CD1c-positive myeloid dendritic cell (primary cell): ENCODE measurements around the gene SAC3D1.
"Not testable (repeated sequence)": the region's sequence is repeated elsewhere in the genome, so short reads cannot be mapped to it uniquely, and the experiment has no call there.

Experiments
- DNase-seq: peaks from one replicate; pipeline ENCODE4 v3.0.0-alpha.2; 2016; ENCODE audit errors: extremely low spot score

The SAC3D1 gene

DNA sequence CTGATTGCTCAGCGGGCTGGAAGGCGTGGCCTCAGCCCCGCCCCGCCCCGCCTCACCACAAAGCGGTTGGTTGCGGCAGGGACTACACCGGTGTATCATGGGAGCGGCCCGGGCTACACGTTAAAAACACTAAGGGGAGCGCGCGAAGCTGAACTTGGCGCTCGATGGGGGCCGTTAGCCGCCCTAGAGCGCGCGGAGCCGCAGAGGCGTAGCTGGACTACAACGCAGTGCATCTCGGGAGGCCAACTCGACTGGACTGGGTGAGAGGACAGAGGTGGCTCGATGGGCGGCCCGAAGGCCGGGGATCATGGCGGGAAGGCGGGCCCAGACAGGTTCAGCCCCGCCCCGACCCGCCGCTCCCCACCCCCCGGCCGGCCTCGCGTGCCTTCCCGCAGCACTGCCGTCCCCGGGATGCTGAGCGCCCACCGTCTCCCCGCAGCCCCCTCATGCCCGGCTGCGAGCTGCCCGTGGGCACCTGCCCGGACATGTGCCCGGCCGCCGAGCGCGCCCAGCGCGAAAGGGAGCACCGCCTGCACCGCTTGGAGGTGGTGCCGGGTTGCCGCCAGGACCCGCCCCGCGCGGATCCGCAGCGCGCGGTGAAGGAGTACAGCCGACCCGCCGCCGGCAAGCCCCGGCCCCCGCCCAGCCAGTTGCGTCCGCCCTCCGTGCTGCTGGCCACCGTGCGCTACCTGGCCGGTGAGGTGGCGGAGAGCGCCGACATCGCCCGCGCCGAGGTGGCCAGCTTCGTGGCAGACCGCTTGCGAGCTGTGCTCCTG lies at the start of gene SAC3D1:
Gene SAC3D1, plus strand, starts transcription at position 364 of the 776 bp plus-strand sequence. Its CDS starts 83 bp downstream, at position 447.
- peak; percentile 91 for DNase-seq

DNA sequence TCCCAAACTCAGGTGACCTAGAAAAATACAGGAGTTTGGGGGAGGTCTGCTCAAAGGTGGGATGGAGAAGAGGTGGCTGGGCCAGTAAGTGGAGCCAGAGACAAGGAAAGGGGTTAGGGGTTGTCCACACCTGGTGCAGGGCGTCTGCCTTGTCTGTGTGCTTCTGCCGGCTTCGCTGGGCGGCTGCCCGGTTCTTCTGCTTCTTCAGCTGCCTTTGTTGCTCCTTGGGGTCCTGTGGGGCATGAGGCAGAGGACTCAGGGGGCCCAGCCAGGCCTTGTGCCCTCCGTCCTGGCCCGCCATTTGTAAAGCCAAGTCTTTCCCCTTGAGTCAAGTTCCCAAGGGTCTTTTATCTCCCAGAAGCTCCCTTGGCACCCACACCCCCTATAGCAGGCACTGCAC lies 46.7 kb upstream of the SAC3D1 start:
- DNase-seq: no peak

DNA sequence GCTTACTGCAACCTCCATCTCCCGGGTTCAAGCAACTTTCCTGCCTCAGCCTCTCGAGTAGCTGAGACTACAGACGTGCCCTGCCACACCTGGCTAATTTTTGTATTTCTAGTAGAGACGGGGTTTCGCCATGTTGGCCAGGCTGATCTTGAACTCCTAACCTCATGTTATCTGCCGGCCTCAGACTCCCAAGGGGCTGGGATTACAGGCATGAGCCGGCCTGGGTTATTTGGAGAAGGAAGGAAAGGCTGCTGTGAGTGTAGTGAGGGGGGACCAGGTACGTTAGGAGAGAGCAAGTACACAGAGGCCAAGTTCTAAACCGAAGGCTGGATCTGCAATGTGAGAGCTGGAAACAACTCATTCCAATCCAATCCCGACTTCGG lies 44.7 kb upstream of the SAC3D1 start:
- DNase-seq: no peak

DNA sequence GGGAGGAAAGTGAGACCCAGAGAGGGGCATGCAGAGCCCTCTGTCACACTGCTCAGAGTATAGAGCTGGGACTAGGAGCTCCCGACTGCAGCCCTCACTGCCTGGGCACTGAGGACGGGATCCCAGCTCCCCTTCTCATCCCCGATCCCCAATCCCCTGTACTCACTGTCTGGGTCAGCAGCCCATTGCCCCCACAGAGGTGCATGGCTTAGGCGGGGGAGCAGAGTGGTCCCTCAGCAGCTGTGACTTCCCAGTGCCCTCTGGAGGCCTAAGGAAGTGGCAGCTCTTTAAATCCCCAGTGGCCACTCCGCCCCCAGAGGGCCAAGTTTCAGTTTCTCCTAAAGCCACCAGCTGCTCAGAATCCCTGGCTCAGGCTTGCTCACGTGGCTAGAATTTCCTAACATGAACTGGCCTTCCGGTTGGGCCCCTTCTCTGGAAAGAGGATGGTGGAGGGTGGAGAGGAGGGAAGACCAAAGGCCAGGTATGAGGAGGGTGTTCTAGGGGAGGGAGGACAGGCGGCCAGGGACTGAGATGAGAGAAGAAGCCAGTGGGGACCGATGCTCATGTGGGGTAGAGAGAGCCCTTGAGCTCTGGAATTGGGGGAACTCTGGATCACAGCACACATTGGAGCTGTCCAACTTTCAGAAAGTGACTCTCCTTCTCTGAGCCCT lies 44.2 kb upstream of the SAC3D1 start, which contains the start of gene BATF2:
Gene BATF2, minus strand, starts transcription at position 262 of the 671 bp plus-strand sequence. Its CDS starts 57 bp downstream, at position 205.
- peak; percentile 83 for DNase-seq

DNA sequence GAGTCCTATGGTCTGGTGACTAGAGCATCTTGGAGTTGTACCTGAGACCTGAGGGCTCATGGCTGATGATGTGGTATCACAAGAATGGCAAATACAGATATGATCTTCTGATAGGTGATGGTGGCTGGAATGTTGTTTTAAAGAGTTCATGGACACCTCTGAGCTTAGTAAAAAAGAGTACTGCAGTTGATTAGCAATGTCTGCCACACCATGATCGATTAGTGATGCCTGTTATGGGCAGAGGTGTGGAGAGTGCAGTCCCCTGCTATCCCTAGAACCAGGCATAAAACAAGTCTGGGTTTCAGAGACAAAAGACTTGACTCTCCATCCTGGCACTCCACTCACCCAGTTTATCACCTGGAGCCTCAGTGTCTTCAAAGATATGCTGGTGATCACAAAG lies 42.9 kb upstream of the SAC3D1 start:
- DNase-seq: no peak

DNA sequence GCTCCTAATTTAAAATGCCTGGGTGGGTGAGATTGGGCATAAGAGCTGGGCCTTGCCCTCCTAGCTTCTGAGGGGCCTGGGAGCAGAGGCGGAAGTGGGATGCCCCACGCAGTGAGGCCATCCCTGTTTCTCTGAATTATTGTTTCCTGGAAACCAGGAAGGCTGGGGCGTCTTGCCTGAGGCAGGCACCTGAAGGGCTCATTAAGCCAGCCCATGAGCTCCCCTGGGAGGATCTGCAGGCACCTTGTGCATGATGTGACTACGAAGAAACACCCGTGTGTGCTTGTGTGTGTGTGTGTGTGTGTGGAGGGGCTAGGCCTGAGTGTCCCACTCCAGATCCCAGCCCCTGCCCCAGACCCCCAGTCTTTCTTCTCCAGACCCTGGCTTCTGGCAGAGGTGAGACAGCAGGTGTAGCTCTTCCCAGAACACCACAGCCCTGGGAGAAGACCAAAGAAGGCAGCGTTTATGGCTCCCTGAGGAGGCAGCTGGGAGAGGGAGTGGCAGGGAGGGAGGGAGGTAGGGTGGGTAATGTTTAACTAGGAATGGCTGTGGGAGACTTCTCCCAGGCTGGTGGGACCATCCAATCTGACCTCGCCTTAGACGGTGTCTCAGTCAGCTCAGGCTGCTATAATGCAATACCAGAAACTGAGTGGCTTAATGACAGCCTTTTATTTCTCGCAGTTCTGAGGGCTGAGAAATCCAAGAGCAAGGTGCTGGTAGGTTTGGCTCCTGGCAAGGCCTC lies 42.1 kb upstream of the SAC3D1 start:
- no peak for DNase-seq

DNA sequence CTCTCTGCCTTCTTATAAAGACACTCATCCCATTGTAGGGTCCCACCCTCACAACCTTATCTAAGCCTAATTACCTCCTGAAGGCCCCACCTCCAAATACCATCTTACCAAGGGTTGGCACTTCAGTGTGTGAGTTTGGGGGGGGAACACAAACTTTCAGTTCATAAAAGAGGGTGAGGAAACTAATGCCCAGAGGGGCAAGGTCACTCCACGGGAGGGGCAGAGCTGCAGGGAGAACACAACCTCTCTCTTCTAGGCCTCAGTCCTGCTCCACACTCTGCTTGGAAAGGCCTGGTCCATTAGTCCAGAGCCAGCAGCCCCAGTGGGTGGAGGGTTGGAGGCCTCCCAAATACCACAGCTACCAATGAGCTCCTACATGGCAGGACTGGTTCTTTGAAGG lies 41.5 kb upstream of the SAC3D1 start:
- DNase-seq: no peak

DNA sequence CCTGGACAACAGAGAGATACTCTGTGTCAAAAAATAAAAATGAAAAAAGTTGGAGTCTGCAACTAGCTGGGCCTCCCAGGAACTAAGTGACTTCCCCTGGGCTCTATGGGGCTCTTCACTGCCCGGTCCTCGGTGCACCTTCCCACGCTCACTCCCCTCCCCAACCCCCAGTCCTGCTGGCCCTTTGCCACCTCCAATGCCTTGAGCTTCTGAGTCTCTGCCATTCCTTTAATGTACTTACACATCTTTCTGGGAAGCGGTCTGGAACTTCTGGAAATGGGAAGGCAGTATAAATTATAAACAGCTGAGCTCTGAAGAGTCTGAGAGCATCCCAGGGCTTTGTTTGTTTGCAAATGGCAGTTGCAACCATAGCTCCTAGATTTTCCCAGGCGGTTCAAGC lies 38.3 kb upstream of the SAC3D1 start:
- no peak for DNase-seq

DNA sequence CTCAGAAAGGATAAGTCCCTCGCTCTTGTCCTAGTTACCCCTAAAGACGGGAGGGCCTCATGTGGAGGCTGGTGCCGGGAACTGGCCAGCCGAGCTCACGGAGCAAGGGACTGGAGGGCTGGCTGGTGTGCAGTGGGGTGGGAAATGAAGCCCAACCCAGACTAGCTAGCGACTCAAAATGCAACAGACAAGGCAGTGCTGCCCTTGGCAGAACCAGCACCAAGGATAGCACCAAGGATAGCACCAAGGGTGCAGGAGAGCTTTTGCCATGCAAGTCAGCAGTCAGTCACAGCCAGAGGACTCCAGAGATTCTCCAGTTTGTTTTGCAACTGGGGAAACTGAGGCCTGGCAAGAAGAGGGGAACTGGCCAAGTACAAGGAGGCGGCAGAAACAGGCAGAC lies 37.7 kb upstream of the SAC3D1 start:
- no peak for DNase-seq

DNA sequence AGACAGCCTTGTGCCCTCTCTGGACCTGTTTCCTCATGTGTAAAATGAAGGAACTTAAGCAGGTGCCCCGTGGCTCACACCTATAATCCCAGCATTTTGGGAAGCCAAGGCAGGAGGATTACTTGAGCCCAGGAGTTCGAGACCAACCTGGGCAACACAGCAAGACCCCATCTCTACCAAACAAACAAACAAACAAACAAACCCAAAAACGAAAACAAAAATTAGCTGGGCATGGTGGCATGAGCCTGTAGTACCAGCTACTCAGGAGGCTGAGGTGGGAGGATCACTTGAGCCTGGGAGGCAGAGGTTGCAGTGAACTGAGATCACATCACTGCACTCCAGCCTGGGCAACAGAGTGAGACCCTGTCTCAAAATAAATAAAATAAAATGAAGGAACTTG lies 37.0 kb upstream of the SAC3D1 start:
- DNase-seq: not testable (repeated sequence)

DNA sequence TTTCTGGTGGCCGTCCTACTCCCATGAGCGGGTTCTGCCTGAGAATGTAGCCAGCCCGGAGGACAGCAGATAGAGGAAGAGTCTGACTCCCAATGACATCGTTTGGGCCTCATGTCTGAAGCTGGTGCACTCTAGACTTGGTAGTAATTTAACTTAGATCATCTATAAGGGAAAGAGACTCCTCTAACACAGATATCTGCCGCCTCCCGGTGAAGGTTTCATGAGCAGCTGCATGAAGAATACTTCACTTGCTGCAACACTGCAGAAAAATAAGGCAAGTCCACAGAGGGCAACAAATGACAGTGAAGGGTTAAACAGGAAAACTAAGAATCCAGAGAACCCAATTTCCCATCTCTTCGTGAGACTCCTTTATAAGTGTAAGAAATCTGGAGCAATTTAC lies 33.0 kb upstream of the SAC3D1 start:
- no peak for DNase-seq

DNA sequence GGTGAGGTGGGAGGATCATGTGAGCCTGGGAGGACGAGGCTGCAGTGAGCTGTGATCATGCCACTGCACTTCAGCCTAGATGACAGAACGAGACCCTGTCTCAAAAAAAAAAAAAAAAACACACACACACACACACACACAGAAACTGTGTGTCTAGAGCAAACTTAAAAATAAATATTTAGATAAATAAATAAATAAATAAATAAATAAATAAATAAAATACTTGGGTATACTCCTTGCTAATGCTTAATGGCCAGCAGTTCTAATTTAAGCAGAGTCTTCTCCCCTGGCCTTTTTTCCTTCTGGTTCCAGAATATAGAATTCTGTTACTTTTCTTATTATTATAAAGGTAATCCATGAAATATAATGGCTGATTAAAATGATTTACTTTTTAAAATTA lies 32.1 kb upstream of the SAC3D1 start:
- no peak for DNase-seq

DNA sequence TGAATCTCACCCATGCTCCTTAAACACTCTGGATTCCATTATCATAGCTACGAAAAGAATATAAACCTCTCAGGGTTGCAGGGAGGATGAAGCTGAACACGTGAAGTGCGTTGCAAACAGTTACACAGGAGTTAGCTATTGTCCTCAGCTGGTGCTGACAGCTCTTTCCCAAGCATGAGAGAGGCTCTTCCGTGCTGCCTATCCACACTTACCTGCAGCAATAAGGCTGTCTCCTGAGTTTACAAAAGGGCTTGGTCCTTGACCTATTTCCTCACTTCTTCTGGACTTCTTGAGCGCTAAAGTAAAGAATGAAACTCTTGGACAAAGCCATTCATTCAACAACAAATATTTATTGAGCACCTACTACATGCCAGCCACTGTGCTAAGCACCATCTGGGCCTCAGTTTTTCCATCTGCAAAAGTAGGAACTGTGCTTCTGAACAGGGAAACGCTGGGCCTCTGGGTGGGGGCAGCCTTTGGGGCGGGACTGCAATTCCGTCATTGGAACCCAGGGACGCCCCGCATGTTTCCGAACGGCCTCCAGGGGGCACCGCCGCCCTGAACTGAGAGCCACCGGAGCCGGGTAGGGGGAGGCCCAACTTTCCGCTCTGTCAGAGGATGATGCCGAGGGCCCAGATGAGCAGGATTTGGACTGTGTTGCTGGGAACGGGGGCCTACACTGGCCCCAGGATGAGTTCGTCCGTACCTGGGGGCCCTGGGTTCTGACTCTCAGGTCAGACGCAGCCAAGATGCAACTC lies 27.7 kb upstream of the SAC3D1 start:
- peak; percentile 96 for DNase-seq

DNA sequence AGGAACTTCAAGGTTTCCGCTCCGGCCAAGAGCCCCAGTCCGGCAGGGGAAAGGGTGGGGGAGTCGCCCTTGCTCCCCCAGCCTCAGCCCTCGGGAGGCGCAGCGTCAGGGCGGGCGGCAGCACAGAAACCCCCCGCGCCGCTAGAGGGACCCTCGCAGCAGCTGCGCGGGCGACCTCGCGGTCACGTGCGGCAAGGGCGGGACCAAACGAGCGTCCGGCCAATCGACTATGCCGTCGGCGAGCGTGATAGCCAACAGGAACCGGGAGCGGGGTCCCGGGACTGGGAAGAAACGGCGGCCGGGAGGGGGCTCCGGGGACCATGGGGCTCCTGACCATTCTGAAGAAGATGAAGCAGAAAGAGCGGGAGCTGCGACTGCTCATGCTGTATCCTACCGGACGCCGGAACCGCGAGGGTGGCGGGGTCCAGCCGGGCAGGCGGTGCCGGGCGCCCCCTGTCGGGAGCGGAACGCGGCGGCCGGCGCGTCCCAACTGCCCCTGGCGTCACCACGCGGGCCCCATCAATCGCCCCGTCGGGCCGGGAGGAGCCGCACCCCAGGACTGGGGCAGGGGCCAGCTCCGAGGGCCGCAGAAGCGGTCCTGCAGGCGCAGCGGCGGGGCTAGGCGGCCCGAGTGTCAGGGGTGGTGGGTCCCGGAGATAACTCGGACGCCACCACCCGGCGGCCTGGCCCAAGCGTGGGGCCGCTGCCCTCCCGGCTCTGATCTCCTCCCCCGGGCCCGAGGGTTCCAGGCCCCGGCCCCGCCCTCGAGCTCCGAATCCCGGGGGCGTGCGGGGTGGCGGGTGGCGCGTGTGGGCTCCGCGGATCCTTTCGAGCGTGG lies 26.9 kb upstream of the SAC3D1 start, which contains the start of gene ARL2:
Gene ARL2, plus strand, starts transcription at position 273 of the 838 bp plus-strand sequence. Its CDS starts 48 bp downstream, at position 321.
- DNase-seq: peak; percentile 92

DNA sequence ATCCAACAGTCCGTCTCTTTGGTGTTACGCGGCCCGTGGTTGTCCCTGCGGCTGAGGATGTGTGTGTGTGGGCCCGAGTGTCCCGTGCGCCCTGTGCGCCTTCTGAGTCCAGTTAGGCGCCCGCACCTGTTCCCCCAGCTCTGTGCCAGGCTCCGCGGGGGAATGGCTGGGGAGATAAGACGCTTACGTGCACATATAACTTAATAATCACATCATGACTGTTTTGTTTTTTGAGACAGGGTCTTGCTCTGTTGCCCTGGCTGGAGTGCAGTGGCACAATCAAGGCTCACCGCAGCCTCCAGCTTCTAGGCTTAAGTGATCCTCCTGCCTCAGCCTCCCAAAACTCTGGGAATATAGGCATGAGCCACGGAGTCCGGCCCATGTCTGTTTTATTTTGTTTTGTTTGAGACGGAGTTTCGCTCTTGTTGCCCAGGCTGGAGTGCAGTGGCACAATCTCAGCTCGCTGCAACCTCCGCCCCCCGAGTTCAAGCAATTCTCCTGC lies 26.2 kb upstream of the SAC3D1 start:
- no peak for DNase-seq

DNA sequence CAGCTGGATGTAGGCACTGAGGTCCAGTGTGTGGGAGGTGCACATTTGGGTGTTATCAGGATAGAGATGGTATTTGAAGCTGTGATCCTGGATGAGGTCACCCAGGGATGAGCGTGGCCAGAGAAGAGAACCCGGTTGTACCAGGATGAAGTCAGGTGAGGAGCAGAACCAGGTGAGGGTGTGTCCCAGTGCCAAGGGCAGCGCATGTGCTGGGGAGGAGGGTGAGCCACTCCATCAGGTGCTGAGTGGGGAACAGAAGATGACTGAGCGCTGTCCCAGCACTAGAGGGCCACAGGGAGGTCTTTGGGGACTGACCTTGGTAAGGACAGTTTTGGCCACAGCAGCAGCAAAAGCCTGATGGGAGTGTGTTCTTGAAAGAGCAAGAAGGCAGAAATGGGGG lies 24.3 kb upstream of the SAC3D1 start:
- DNase-seq: no peak

DNA sequence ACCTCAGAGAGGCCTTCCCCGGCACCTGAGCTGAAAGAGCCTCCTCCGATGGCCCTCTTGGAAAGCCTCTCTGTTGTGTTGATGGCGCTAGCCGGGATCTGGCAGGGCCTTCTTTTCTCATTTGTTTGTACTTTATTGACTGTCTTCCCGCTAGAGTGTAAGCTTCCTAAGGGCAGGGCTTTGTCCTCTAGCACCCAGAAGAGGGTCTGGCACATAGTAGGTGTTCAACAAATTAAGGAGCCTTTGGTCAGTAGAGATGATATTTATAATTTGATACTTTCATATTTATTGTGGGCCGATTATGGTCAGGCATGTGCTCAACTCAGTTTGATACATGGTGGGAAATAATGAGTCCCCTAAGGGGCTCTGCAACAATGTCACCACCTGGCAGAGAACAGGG lies 23.1 kb upstream of the SAC3D1 start:
- no peak for DNase-seq

DNA sequence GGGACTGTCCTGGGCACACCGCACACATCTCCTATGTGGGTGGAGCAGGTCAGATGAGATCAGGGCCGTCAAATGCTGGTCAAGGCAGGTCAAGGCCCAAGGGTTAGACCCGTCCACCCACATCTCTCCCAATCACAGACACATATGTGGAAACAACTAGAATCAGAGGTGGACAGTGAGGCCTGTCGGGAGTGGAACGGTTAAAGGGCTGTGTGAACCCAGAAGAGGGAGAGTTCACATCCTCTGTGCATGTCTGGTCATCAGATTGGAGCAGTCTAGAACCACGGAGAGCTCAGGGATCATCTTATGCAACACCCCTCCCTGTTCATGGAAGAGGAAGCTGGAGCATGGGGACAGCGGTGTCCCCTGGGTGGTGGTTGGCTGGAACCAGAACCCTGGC lies 21.2 kb upstream of the SAC3D1 start:
- DNase-seq: no peak

DNA sequence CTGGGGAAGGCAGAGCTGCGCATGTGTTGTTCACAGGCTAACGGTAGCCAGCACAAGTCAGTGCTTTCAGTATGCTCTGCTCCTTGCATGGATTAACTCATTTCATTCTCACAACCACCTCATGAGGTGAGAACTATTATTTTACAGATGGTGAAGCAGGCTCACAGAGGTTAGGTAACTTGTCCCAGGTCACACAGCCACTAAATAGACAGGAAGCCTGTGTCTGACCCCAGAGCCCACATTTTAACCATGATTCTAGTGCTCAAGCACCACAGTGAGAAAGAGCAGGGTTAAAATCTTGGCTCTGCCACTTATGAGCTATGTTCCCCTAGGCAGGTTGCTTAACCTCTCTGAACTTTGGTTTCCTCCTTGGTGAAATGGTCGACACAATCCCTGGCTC lies 20.0 kb upstream of the SAC3D1 start:
- DNase-seq: no peak

DNA sequence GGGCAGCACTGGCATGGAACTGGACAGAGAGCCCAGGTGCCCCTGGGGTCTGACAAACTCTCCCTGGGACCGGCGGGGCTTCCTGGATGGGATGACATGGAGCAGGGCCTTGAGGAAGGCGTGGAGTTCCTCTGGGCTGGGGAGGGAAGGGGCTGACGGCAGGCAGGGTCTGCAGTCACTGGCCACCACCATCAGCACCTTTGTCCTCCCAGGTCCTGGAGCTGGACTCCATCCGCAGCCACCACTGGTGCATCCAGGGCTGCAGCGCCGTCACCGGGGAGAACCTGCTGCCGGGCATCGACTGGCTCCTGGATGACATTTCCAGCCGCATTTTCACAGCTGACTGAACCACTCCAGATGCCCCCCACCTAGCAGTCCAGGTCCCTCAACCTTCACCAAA lies 19.5 kb upstream of the SAC3D1 start:
- DNase-seq: no peak

DNA sequence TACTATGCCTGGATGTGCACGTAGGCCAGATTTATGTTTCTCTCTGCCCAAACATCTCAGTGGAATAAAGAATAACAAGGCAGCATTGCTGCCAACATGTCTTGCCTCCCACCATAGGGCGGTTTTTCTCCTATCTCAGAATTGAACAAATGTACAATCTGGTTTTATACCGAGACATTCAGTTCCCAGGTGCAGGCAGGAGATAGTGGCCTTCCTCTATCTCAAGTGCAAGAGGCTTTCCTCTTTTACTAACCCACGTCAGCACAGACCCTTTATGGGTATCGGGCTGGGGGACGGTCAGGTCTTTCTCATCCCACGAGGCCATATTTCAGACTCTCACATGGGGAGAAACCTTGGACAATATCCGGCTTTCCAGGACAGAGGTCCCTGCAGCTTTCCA lies 17.5 kb upstream of the SAC3D1 start:
- DNase-seq: not testable (repeated sequence)
